ENCODE measurements around the gene TMTC1.

TMTC1 gene

DNA sequence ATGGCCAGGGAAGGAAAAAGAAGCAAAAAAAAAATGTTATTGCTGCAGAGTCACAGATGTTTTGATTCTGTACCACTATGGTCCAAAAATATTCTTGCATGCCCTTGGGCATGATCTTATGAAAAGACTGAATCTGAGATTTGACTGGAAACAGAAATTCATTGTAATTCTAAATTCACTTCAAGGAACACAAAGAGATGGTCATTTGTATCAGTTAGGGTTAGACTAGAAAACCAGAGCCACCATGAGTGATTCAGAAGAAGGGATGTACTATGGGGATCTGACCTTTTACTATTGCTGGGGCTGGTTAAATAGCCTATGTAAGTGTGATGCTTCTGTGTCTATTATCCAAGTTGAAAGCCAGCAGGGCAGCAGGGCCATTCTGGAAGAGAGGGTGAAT lies 5.2 kb downstream of the TMTC1 start:
- no peak for DNase-seq

DNA sequence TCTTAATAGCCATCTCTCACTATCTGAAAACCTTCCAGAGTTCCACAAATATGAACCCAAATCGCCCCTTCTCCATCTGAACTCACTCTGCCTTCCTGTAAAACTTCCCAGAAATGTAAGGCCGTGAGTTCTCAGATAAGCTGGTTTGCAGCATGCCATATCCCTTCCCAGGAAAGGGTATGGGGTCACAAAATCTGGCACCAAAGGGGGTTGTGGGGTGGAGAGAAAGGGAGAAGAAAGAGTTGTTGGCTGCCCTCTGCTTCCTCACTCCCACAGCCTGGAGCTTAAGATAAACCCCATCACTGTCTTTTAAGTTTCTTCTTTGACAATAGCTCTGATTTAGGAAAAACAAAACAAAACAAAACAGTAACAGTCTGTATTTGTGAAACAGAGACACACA lies 10.7 kb downstream of the TMTC1 start:
- no peak for DNase-seq

DNA sequence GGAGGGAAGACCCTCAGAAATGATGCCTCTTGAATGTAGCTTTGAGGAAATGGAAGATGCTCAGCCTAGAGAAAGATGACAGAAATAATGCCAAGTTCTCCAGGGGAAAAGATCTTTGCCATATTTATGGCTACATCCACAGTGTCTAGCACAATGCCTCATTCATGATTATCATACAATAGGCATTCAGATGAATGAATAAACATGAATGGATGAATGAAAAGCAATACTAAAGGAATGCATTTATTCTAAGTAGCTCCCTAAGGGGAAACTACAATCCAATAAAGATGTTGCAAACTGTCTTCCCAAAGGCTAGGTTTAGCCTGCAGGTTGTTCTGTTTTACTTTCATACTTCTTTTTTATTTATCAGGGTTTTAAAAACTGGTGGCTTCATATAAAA lies 12.0 kb downstream of the TMTC1 start:
- DNase-seq, result no peak

DNA sequence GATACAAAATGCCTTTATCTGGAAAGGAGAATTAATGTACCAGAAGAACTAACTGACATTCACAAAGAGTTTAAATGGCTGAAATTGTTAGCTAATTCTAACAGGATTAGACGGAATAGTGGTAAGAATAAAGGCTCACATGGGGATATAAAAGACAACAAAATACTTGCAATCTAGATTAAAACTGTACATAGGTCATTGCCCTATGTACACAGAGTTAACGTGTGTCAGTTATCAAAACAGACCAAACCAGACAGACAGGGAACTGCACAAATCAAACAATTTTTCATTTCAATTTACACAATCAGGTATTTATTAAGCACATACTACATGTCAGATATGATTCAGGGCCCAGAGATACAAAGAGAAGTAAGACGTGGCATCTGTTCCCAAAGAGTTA lies 12.6 kb downstream of the TMTC1 start:
- no peak for DNase-seq

DNA sequence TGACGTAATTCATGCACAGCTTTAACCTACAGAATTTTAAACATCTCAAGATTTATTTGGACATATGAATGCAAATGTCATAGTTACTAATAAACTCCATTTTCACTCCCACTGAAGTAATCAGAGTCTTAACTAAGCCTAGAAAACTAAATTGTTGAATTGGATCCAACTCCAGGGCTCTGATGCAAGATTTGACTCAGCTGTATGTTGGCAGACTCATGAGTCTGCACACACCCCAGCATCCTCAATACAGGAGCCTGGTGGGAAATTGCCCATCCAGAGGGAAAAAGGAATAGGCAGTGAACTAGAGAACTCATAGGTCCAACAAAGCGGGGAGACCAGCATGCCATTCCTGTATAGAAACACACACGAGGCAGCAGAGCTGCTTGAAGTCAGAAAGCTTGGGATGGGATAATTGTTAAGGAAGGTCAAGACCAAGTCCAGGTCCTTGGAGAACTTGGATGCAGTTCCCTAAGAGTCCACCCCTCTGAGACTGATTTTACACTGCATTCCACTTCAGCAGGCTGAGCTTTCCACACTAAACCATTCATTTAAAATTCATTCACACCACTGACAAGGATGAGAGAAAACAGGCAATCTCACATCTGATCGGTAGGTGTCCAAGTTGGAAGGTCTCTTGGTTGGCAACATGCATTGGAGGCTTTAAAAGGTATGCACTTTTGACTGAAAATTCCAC lies 14.4 kb downstream of the TMTC1 start:
- DNase-seq, result no peak

DNA sequence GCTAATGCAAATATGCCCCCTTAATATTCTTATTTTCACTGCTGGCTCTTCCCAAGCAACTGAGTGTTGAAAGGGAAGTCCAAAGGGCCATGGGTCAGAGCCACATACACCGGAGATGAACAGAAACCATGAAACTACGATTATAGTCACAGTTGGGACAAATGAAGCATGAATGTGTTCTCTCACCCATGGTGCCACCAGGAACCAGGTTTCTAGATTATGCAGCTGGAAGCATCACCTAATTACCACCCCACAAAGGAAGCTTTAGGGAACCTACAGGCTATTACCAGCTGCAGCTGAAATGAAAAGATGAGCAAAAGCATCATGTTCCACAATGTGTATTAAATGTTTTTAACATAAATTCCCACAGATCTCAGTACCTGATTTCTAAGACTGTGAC lies 15.4 kb downstream of the TMTC1 start:
- no peak for DNase-seq

DNA sequence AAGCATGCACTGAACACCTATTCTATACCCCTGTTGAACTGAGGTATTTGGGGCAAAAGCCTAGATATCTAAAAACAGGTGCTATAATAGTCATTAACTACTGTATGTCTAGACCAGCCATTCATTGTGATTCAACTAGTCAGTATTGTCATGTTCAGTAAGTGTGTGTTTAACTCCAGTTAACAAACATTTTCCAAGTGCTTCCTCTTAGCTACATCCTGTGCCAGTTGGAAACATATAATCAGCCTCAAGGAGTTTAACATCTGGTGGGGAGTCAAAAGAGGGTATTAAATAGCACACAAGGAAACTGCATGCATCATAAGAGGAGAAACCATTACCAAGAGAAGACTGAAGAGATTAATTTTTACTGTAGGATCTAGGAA lies 20.4 kb downstream of the TMTC1 start:
- no peak for DNase-seq

DNA sequence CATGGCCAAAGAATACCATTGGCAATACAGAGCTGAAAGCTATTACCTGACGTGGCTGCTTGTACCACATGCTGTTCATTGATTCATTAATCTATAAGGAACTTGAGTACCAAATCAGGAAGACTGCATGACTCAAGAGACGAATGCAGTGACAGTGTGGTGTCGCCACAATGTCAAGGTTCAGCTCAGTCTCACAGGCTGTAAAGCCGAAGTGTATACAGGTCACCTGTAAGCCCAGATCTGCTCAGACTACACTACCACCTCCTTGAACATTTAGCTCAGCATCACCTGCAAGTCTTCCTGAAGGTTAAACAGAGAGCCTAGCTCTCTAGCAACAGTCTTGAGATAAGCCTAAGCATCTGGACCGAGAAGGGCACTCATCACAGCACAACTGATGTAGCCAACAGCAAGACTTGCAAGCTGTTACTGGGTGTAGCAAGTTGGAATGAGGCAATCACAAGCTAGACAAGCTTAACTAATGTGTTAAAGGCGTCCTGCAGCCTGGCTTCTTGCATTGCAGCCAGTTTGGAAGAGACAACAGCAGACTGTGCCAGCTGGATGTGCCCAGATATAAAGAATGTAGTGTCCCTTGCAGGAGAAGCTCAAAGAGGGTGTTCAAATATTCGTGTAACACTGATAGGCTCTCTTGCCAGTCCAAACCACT lies 21.0 kb downstream of the TMTC1 start:
- no peak for DNase-seq

DNA sequence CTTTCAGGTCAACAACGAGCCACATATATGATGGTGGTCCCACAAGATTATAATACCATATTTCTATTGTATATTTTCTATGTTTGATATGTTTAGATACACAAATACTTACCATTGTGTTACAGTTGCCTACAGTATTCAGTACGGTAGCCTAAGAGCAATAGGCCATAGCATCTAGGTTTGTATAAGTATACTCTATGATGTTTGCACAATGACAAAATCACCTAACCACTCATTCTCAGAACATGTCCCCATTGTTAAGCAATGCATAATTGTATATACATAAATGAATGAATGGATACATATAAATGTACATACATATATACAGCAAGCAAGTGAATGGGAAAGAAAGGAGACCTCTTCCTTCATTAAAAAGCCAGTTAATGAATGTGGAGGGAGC lies 23.8 kb downstream of the TMTC1 start:
- DNase-seq, result no peak

DNA sequence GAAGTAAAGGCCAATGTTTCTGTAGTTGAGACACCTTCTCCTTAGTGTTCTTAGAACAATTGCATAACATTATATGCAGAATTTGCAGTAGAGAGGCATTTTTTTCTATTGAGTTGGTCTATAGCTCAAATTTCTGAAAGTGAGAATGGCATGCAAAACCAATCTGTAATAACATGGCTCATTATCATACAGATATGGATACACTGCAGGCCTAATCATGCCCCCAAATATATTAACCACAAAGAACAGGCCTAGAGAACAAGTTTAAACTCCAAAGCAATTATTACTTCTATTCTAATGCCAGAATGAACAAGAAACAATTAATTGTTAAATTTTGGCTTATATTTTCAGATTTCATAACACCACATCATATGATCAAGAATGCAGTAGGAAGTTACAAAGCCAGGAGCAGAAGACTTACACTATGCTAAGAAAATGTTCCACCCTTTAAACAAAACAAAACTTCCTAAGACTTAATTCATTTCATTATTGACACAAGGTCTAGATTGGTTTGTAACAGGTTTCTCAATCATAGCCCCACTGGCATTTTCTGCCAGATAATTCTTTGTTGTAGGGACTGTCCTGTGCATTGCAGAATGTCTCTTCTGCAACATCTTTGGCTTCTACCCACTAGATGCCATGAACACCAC lies 26.9 kb downstream of the TMTC1 start:
- no peak for DNase-seq

DNA sequence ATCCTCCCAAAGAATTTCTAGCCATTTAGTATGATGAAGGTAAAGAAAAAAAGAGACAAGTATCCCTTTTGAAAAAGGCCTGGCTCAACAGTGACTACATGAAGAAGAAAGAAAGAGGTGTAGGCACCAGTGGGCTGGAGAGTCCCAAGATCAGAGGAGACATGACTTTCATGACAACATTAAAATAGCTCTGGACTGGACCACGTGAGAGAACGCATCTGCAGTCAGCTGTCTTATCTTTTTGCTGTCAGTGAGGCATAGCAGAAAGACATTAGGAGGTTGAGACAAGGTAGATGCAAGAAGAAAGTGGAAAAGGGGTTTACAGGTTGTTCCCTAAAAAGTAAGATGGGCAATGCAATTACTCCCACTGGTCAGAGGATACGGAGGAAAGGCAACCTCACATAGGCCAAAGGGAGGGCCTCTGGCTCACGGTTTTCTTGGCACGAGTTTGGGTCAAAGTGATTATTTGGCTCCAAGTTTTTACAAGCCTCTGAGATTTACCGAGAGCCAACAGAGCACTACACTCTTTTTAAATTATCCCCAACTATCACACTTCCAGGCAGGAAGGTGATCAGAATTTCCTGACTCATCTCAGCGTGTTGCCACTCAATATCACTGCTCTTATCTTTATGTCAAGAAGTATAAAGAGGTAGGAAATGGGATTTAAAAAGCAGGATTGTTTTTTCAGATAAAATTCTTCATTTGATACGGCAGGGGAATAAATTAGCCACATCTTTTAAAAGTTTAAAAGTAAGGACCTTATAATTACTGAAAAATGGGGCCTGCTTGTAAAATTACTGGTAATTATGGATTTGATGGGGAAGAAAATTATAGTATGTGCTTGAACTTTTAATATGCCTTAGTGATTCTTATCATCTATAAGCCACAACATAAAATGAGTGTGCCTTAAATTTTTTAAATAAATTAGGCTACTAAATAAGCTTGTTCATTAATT lies 29.2 kb downstream of the TMTC1 start:
- no peak for DNase-seq

DNA sequence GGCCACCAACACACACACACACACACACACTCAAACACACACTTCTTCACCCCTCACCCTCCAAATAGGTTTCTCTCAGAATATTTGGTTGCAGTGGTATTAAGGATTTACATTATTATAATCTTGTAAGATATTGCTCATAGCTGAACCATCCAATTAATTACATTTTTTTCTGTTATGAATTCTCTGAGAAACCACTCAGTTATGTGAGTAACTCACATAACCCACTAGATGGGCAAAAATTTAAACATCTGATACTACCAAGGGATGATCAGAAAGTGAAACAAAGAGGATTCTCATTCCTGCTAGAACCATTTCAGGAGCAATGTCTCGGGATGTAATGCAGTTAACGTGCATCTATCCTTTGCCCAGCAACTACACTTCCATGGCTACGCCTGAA lies 31.6 kb downstream of the TMTC1 start:
- no peak for DNase-seq

DNA sequence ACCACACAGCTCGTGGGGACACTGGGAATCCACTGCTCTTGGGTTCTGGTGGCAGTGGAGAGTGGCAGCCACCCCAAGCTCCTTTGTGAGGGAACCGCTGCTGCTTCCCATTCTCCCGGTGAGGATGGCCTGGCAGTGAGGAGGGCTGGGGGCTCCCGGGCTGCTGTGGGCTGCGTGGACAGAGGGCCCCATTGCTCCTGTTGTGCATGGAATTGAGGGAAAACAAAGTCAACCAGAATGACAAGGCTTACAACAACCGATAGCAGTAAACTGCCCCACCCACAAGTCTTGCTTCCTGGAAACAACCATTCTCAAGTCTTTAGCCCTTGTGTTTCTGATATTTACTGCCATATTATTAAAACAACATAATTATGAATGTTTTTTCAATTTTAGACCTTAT lies 32.1 kb downstream of the TMTC1 start:
- DNase-seq, result no peak

DNA sequence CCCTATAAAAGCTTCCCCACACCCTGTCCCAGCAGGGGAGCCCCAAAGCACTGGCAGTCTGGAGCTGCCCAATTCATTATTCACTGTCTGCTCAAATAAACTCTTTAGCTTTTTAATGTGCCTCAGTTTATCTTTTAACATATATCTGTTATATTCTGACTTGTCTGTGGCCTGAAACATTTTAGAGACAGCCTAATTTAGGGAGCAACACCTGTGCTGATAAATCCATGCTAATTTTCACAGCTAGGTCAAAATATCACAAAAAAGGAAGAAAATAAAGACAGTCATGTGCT lies 32.9 kb downstream of the TMTC1 start:
- DNase-seq, result no peak

DNA sequence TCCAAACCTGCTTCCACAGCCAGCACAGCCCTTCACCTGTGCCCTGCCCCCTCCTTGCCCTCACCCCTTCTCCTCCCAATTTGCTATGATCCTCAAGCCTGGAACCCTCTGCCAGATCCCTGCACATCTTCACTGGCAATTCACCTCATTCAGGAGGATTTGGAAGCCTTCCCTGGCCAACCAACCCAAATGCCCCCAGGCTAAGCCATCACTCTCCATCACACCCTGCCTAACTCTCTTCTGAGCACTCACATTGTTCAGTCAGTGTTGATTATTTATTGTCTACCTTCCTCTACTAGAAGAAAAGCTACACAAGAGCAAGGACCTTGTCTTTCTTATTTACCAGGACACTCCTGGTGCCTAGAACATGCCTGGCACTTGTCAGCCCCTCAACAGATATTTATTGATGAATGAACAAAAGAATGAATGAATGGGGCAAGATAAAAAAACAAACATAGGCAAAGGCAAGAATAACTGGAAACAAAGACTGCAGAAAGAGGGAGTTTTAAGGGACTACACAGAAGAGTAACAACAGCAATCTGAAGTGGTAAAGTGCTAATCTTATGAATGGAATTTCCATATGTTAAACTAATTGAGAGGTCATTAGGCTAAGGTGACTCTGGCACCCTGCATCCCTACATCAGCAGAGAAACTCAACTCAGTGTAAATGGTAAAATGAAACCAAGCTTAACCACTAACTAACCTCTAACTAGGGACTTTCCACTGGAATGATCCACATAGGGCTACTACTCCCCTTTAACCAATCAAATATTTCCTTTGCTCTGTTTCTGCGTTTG lies 33.4 kb downstream of the TMTC1 start:
- no peak for DNase-seq

DNA sequence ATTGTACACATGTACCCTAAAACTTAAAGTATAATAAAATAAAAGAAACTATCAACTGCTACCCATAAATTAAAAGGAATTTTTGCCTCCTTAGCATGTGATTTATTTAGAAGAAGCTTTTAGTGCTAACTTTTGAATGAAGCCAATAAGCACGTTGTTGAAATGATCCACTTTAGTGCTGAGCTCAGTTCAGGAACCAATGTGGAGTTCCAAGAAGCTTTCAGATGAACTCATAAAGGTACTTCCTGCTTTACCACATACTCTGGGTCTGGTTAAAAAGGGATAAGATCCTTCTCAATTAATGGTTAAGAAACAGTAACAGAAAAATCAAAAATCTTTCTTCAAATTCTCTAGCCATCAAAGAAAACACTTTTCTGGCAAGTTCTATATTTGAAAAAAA lies 39.4 kb downstream of the TMTC1 start:
- DNase-seq, result no peak

DNA sequence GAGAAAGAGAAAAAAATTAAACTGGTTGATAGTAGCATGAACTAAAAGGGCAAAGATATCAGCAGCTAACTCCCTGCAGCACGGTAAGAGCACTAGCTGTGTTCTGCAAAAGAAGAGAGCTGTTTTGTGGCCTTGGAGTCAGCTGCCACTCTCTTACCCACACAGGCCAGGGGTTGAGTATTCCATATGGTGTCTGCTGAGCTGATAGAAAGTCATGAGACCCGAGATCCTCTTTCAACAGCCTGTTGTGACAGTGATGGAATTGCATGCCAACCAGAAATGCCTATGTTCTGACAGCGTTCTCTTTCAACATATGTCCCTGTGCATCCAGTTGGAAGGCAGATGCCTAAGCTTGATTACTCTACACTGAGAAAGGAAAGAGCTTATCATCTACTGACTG lies 39.9 kb downstream of the TMTC1 start:
- DNase-seq, result no peak

DNA sequence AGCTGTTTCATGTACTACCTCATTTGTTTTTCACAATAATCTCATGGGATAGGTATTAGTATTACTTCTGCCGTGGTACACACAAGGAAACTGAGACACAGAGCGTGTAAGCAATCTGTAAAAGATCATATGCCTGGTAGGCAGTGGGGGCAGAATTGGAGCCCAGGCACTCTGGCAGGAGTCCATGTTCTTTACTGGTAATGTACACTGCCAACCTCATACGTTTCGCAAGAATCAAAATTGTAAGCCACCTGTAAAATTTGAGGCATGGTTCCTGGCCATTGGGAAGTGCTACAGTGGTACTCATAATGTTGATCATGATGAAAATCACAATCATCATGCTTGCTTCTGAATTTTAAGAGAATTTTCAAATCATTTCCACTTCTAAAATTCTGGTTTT lies 40.7 kb downstream of the TMTC1 start:
- no peak for DNase-seq

DNA sequence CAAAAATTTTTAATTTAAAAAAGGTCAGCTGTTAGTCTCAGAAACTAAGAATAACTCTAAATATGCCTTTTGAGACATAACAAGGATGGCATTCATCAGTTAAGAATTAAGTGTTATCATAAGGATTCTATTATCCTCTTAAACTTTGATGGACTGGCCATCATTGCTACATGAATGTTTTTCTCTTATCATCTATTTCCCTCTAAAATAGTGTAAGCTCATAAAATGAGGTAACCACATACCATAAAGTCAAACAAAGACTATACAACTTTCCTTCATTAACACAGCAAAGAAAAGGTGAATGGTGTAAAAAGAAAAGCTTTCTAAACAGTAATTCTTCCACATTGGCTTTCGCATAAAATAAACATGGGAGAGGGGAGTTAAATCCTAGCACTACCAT lies 41.1 kb downstream of the TMTC1 start:
- DNase-seq, result no peak

DNA sequence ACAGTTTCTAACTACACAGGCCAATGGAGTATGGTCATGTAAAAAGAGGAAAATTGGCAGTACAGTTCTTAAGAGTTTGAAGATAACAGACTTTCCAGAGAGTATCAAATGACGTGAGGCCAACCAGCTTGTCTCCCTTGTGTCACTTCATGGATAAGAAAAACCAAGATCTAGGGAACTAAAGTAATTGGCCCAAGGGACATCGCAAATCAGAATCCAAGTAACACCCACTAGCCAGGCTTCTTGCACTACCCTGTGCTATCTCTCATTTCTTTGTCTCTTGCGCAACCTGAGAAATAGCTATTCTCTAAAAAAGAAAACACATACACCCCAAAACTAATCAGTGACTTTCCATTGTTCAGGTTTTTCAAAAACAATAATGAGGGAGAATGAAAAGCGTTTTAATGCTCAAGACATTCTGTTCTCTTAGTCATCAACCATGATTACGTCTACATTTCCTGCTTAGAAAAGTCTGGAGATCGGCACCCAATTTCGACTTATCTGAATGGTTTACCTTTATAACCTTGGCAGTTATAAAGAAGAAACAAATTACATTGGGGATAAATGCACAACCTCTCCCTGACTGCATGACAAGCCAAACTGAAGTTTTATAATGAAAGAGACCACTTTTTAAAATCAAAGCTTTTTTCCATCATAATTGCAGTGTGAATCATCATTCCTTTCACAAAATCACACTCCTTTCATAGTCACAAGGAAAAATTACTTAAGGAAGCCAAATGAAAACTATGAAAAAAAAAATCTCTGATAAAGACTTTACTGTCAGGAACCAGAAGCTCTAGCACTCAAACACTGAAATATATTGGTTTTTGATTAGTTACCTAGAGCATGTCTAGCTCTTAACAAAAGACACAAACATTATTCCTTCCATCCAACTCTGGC lies 42.1 kb downstream of the TMTC1 start:
- DNase-seq, result no peak

DNA sequence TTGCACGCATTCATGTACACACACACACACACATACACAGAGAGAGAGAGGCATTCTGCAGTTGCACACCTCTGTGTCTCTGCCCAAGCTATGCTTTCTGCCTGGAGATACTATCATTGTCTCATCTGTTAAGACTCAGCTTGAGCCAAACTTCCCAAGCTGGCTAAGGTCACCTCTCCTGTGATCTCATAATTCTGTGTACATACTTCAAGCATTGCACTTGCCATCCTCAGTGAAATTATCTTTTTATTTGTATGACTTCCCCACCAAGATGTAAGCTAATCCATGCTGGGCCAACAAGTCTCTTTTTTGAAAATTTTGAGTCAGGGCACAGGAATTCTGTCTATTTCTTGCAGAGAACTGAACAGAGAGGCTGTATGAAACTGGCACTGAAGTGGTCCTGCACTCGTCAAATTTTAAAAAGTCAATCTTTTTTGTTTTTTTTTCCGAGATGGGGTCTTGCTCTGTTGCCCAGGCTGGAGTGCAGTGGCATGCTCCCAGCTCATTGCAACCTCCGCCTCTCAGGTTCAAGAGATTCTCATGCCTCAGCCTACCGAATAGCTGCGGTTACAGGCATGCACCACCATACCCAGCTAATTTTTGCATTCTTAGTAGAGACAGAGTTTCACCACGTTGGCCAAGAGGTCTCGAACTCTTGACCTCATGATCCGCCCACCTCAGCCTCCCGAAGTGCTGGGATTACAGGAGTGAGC lies 44.3 kb downstream of the TMTC1 start:
- DNase-seq, result no peak
